NCI-H2196 (cell line): ENCODE results near the gene ARHGAP29.

Source experiments
- DNase-seq: peaks from one replicate; lab custom pipeline; 2025; ENCODE audit not compliant: unreplicated experiment; lab: John Stamatoyannopoulos, UW

ARHGAP29 gene, protein sequence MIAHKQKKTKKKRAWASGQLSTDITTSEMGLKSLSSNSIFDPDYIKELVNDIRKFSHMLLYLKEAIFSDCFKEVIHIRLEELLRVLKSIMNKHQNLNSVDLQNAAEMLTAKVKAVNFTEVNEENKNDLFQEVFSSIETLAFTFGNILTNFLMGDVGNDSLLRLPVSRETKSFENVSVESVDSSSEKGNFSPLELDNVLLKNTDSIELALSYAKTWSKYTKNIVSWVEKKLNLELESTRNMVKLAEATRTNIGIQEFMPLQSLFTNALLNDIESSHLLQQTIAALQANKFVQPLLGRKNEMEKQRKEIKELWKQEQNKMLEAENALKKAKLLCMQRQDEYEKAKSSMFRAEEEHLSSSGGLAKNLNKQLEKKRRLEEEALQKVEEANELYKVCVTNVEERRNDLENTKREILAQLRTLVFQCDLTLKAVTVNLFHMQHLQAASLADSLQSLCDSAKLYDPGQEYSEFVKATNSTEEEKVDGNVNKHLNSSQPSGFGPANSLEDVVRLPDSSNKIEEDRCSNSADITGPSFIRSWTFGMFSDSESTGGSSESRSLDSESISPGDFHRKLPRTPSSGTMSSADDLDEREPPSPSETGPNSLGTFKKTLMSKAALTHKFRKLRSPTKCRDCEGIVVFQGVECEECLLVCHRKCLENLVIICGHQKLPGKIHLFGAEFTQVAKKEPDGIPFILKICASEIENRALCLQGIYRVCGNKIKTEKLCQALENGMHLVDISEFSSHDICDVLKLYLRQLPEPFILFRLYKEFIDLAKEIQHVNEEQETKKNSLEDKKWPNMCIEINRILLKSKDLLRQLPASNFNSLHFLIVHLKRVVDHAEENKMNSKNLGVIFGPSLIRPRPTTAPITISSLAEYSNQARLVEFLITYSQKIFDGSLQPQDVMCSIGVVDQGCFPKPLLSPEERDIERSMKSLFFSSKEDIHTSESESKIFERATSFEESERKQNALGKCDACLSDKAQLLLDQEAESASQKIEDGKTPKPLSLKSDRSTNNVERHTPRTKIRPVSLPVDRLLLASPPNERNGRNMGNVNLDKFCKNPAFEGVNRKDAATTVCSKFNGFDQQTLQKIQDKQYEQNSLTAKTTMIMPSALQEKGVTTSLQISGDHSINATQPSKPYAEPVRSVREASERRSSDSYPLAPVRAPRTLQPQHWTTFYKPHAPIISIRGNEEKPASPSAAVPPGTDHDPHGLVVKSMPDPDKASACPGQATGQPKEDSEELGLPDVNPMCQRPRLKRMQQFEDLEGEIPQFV

DNA sequence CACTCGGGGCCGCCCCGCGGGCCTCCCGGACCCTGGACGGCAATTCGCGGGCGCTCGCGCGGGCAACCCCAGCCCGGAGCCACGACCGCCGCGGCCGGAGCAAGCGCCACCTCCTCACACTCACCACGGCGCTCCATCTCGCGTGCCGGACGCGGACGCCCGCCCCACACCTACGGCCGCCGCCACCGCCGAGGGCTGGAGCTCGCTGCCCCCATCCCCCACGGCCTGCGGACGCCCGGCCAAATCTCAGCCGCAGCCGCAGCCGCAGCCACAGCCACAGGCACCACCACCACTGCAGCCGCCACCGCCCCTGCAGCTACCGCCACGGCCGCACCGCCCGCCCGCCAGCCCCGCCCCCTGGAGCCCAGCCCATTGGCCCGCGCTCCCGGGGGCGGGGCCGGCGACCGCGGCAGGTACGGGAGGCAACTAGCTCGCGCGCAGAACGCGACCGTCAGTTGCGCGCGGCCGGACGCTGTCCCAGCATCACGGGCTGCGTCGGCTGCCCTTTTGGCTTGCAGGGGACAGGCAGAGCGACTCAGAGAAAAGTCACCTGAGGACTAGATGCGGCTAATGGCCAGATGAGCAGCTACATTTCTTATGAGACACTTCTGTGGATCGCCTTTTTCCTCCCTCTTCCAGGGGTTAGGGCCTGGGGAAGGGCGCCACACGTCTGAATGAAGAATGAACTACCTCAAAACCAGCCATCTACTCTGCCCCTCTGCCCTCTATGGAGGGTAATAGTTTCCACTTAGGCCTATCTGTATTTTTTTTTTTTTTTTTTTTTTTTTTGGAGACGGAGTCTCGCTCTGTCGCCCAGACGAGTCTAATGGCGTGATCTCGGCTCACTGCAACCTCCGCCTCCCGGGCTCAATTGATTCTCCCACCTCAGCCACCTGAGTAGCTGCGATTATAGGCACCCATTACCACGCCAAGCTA is at the start of gene ARHGAP29:
Gene ARHGAP29 (minus strand): TSS at position 294 of the 936 bp plus-strand sequence. CDS start 5,973 bp downstream, outside the sequence.
- DNase-seq = peak; percentile 88

DNA sequence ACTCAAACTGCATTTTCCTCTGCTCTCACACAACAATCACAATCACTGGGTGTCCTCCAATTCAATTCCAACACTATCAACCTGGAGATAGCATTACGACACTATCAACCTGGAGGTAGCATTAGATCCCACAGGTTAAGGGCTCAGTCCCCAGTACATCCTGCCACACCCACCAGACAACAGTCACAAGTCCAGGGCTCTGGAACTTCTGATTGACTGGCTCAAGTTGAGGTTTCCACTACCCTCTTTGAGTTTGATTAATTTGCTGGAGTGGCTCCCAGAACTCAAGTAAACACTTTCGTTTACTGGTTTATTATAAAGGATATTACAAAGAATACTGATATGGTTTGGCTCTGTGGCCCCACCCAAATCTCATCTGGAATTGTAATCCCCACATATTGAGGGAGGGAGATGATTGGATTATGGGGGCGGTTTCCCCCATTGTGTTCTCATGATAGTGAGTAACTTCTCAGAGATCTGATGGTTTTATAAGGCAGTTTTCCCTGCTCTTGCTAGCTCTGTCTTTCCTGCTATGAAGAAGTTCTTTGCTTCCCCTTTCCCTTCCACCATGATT is 49.6 kb upstream of the ARHGAP29 start:
- no peak for DNase-seq

DNA sequence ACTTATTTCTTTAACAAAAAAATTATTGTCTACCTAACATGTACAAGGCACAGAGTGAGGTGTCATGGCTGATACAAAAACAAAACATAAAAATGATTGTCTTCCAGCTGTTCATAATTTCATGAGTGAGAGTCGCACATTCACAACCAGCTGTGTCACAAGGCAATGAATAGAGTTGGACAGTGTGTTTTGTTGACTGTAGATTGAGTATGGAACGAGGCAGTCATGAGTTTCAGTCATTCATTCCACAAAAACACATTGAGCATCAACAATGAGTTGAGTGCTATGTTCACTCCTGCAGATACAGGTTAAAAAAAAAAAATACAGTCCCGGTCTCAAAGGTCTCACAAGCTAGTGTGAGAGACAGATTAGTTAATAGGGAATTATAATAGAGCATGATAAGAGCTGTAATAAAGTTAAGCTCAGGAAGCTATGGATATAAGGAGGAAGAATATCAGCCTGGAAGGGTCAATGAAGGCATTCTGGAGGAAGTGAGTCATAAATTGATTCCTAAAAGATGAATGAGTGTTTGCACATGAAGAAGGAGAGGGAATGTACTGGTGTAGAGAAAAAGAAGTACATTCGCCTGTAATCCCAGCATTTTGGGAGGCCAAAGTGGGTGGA is 47.8 kb upstream of the ARHGAP29 start:
- DNase-seq = no peak

DNA sequence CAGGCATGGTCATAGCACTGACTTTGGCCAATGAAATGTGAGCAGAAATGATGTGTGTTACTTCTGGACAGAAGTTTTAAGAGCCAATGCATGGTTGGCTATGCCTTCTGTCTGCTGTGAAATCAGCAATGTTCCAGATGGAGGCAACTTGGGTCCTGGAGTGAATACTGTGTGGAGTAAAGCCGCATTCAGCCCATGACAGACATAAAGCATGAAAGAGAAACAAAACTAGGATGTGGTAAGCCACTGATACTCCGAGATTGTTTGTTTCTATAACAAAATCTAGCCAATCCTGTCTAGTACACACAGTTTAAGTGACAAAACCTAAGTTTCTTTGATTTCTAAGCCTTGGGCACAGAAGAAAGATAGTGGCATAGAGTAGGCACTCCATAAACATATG is 47.1 kb upstream of the ARHGAP29 start:
- no peak for DNase-seq

DNA sequence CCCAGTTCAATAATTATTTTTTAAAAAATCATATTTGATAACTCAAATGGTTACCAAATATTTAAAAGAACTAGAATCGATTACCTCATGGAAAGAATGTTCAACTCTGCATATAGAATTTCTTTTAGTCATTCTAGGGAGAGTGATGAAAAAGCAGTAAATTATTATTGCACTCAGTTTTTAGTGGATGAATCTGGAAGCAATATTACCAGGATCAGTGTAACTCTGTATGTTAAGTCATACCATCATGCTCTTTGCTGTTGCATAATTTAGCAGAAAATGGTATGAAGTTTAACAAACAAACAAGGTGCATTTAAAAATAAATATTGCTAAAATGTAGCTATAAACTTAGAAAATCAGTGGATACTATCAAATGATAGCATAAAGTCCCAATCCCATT is 46.1 kb upstream of the ARHGAP29 start:
- no peak for DNase-seq

DNA sequence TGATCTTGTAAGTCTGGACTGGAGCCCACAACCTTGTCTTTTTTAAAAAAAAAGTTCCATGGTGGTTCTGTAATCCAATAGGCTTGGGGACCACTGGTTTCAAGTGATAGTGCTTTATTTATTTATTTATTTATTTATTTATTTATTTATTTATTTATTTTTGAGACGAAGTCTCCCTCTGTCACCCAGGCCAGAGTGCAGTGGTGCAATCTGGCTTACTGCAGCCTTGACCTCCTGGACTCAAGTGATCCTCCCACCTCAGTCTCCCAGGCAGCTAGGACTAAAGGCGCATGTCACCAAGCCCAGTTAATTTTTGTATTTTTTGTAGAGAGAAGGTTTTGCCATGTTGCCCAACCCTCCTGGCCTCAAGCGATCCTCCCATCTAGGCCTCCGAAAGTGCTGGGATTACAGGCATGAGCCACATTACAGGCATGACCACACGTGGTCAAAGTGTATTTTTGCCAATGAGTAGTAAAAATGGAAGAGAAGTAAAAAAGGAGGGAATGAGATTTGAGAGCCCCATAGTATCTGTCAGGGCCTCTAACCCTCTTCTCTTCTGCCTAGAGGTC is 44.8 kb upstream of the ARHGAP29 start:
- no peak for DNase-seq

DNA sequence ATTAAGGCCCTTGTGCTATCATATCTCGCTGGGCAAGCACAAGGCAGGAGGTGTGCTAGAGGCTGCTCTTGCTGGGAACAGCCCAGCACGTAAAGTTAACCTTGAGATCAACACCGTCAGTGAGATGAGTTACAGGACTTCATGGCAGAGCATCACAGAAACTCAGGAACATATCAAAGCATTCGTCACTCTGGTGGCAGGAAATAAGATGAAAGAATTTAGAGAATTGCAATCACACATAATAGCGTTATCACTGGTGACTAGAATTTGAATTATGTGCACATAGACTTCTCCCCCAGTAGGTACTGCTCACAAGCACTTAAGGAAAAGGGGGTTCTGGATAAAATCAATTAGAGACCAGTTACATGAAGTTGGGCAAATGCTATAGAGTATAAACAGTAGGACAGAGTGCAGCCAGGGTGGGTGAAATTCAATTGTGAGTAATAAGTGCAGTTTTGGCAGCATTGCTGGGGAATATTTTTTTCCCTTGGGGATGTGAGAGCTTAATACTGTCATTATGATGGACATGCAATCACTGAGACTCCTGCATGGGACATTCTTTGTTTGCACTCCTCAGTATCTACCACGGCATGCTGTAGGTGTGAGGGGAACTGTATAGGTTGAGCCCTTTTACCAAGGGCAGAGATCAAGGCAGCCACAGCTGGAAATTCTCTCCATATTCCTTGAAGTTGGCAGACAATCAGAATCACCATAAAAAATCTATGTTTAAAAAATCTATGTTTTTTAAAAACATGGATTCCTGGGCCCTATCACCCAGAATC is 44.2 kb upstream of the ARHGAP29 start:
- DNase-seq = no peak

DNA sequence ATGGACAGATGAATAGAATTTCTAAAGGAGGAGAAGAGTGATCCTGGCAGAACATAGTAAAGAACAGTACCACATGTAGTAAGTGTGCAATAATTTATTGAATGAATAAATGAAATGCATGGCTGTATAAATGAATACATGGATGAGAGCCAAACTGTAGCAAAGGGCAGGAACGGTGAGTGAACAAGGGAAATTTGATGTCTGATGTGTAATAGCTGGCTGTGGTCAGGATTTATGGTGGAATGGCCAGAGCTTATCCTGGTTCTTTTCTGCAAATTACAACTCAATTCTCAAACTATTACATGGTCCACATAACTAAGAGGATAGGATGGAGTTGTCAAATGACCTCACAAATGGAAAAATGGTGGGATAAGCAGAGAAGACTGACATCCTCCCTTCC is 43.2 kb upstream of the ARHGAP29 start:
- no peak for DNase-seq

DNA sequence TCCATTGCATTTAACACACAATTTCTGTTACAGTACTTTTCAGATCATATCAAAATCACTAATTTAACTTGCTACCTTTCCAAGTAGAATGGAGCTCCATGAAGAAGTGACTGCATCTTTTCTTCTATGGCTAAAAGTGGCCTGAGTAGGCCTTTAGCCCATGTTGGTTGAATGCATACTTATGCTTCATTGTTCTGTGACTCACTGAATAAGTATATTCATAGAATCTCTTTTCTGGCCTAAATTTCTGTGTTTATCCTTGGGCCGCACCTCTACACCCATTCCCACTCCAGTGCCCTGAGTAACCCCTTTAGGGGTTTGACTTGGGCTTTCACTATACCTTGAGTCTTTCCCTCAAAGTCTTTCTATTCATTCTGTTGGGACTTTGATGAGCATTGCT is 42.1 kb upstream of the ARHGAP29 start:
- DNase-seq = no peak

DNA sequence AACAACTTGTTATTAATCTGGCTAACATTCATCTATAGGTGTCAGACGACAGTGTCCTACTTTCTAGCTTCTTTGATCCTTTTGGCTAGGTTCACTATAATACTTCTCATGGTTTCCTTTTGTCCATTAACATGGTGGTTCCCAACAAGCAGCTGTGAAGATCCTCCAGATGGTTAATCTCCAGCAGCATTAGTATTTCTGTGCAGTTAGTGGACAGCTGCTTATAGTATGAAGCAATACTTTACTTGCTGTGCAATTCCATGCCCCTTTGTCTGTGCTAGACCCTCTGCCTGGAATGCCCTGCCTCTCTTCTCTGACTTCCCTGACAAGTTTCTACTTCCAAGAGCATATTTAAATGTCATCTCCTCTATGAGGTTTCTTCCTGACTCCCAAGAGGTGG is 41.7 kb upstream of the ARHGAP29 start:
- DNase-seq = no peak

DNA sequence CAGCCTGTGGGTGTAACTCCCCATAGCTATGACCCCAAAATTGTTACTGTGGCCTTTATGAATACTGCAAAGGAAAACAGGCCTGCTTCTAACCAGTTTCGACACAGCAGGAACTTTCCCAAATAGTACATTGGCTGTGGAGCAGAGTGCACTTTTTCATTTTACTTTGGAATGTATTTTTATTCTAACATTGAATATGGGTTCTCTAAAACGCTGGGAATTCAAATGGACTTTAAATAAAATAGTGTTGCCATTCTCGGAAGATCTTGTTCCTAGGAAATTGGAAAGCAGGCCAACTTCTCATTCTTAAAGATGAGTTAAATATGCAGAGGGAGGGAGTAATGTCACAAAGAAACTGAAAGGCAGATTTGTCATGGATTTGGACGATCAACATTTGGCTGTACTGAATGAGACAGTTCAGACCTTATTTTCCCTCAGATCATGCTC is 39.6 kb upstream of the ARHGAP29 start:
- DNase-seq = no peak

DNA sequence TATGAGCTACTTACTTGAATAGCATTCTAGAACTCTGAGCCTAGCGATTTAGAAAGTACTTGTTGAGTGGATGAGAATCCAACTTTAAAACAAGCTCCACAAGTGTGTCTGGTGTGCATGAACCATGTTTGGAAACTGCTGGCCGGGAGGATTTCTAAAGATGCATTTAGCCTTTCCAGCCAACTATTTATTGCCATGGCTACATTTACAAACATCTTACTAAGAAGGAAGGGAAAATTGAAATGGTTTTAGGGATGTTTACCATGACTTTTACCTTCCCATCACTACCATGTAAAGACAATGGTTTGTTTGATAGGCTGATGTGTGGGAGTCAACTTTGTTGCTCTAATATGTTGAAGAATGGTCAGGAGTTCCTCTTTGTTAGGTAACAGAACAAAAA is 37.7 kb upstream of the ARHGAP29 start:
- DNase-seq = no peak

DNA sequence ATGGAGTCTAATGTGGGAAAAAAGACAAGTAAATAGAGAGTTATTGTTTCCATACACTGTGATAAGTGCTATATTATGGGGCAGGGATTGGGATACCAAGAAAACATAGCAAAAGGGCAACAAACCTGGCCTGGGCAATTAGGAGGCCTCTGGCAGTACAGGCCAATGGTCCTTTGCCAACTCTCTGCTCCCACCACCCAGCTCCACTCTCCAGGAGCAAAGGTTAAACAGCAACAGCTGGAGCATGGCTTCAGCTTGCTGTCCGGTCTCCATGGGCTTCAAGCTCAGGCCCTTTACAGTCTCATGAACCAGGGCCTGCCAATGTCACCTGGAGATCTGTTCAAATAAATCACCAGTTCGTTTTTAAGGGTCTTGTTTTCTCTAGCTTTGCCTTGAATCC is 37.2 kb upstream of the ARHGAP29 start:
- DNase-seq = no peak

DNA sequence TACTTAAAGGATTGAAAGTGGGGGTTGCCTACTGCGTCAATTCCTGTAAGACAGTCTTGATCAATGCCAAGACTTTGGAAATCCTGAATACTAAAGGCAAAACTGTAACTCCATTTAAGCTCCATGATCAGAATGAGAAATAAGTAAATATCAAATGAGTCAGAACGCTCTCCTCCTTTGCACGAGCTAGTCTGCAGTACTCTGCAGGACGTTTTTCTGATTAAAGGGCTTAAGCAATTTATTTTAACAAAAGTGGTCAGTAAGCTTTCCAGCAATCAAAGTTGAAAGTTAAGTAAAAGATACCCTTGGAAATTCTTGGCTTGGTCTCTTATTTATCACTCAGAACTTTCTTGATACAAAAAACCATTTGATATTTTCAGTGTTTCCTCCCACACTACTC is 35.7 kb upstream of the ARHGAP29 start:
- DNase-seq = no peak

DNA sequence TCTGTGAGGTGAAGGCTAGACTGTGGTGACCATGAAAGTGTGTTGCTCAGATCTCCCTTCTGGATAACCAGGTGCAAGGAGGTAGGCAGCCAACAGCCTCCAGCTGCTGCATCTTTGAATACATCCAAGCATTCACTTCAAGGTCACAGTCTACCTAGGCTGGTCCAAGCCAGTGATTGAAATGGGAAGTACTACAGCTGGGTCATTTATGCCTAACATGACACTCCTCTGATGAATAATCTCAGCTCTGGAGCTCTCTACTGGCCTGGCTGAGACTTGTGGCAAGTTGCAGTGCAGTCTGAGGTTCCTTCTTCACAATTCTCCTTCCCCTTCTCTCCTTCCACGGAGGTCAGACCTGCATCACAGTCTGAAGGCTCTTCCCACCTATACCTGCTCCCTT is 35.0 kb upstream of the ARHGAP29 start:
- DNase-seq = no peak

DNA sequence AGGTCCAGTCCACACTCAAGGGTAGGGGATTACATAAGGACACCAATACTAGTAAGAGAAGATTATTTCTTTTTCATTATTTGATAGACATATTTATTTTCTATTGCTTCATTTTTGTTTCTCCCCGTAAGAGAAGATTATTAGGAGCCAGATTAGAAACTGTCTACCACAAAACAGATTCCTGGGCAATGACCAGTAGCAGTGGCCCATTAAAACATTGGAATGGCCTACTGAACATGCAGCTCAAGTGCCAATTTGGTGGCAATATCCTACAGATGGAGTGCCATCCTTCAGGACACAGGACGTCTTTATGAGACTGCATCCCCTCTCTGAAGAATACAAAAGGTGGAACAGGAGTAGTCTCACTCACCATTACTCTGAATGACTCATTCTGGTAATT is 34.0 kb upstream of the ARHGAP29 start:
- no peak for DNase-seq

DNA sequence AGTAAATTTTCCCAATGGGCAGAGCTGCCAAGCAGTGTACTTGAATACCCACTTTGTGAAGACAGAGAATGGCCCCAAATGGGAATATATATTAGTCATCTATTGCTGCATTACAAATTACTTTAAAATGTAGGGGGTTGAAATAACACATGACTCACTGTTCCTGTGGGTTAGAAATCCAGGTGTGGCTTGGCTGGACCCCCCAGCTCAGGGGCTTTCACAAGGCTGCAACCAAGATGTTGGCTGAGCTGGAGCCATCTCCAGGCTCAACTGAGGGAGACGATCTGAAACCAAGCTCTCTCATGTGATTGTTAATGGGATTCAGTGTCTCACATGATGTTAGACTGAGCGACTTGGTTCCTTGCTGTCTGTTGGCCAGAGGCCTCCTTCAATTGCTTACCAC is 33.4 kb upstream of the ARHGAP29 start:
- no peak for DNase-seq

DNA sequence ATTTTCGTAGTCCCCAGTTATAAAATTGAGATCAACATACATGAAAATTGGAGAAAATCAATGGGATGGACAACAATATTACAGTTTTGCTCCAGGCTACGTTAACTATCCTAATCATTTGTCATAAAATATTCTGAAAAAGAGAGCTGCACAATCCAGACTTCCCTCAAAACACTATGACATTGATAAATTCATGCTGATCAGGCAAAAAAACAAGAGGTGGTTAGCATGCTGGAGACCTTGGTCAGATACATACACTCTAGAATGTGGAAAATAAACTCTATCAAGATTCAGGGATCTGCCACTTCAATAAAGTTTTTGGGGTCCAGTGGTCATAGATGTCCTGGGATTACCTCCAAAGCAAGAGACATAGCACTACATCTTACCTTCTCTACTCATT is 32.5 kb upstream of the ARHGAP29 start:
- no peak for DNase-seq
